ENCODE data around the gene CCDC127. TPM values are rescaled to one million over a fixed set of nuclear protein-coding genes. Genes with fewer than 3 reads are reported as not detected.
A peak's percentile ranks its signal among the peaks of the same experiment; 100 is the strongest.

Gene CCDC127
- total RNA-seq, 1 donor: 4.3 TPM

DNA sequence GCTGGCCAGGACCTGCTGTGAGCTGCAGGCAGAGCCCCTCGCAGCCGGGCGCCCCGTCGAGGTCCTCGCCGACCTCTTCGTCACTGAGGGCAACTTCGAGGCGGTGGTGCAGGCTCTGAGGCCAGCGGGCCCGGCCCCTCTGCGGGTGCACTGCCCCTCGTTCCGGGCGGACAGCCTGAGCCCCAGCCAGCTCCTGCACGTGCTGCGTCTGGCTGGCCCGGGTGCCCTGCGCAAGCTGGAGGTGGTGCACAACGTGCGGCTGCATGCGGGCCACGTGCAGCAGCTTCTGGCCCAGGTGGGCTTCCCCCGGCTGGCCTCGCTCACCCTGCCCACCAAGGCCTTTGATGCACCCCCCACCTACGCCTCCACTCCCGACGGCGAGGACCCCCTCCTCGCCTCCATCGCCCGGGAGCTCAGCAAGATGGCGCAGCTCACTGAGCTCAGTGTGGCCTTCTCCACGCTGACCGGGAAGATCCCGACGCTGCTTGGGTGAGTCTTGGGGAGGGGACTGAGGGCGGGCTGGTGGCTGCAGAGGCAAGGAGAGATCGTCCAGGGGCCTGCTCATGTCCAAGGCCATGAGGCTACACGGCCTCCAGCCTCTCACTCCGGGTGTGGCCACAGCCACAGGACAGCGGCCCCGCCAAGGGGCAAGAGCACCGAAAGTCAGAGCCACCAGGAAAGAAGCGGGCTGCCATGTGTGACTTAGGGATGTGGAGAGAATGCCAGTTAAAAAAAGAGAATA is 25.8 kb downstream of the CCDC127 start:
- Histone ChIP-seq H3K27ac (ENCODE audit: low read depth, low read length) (no peak overlapping the region), H3K27me3 (ENCODE audit: insufficient read depth, low read length) (peaks cover 36% of the 10 kb centered on the region), H3K36me3 (ENCODE audit: insufficient read depth, low read length) (no peaks in the 10 kb centered on the region), H3K4me1 (ENCODE audit: insufficient read depth, low read length) (peaks cover 4% of the 10 kb centered on the region), H2AFZ (ENCODE audit: low read length) (no peak overlapping the region), H3K4me2 (ENCODE audit: insufficient read depth, low read length) (no peak overlapping the region), H3K9me3 (ENCODE audit: low read depth, low read length) (no peaks in the 10 kb centered on the region), H3K79me2 (ENCODE audit: insufficient read depth, low read length) (no peaks in the 10 kb centered on the region), H4K20me1 (ENCODE audit: insufficient read depth, low read length) (peaks cover 8% of the 10 kb centered on the region), H3K4me3 (ENCODE audit: insufficient read depth, low read length) (no peak overlapping the region)
- DNase-seq (ENCODE audit: insufficient read length, low spot score, missing footprints): peak; percentile 79
- TF ChIP-seq, protein P1, sequence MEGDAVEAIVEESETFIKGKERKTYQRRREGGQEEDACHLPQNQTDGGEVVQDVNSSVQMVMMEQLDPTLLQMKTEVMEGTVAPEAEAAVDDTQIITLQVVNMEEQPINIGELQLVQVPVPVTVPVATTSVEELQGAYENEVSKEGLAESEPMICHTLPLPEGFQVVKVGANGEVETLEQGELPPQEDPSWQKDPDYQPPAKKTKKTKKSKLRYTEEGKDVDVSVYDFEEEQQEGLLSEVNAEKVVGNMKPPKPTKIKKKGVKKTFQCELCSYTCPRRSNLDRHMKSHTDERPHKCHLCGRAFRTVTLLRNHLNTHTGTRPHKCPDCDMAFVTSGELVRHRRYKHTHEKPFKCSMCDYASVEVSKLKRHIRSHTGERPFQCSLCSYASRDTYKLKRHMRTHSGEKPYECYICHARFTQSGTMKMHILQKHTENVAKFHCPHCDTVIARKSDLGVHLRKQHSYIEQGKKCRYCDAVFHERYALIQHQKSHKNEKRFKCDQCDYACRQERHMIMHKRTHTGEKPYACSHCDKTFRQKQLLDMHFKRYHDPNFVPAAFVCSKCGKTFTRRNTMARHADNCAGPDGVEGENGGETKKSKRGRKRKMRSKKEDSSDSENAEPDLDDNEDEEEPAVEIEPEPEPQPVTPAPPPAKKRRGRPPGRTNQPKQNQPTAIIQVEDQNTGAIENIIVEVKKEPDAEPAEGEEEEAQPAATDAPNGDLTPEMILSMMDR (IDR thresholded peaks at IDR 0.05; ENCODE audit: extremely low read depth, low read depth, low read length): no peak

DNA sequence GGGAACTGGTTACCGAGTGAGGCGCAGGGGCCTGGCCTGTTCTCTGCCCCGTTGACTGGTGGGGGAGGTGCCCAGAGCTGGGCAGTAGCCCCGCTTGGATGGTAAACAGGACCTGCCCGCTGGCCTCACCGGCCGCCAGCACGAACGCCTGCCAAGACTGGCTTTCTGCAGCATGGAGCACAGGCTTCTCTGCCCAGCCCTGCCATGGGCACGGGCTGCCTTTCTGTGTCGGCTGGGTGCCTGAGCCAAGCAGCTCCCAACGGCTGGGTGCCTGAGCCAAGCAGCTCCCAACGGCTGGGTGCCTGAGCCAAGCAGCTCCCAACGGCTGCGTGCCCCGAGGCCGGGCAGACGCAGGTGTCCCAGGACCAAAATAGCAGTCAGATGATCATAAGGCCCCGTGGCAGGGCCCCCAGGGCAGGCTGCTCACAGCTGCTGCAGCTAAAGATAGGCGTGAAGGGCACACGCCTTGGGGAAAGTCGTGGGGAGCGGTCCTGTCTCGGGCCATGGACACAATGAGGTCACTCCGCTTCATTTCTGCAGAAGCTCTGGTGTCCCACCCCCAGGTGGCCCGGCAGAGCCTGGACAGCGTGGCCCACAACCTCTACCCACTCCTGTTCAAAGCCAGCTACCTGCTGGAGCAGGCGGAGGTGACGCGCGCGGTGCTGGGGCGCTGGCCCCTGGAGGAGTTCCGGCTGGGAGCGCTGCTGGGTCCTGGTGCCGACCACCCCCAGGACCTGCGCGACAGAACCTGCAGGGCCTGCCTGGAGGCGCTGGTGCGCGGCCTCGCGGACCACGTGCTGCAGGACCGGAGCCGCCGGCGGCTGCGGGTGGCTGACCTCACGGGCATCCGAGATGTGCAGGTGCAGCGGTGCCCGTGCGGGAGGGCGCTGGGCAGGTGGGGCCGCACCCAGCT is 26.7 kb downstream of the CCDC127 start, which contains the start of gene LRRC14B:
Gene LRRC14B (plus strand): TSS at position 460 of the 913 bp plus-strand sequence. CDS start 44 bp downstream, at position 504.
- DNase-seq (ENCODE audit: insufficient read length, low spot score, missing footprints): peak; percentile 73
- no peak within 1 kb of the TSS for H3K4me3 ChIP-seq (ENCODE audit: insufficient read depth, low read length)
- H4K20me1 ChIP-seq (ENCODE audit: insufficient read depth, low read length): peaks cover 8% of the 10 kb centered on the region
- peaks cover 4% of the 10 kb centered on the region for H3K4me1 ChIP-seq (ENCODE audit: insufficient read depth, low read length)
- no peaks in the 10 kb centered on the region for H3K9me3 ChIP-seq (ENCODE audit: low read depth, low read length)
- no peaks in the 10 kb centered on the region for H3K36me3 ChIP-seq (ENCODE audit: insufficient read depth, low read length)
- H3K27me3 ChIP-seq (ENCODE audit: insufficient read depth, low read length): peaks cover 36% of the 10 kb centered on the region
- no peak within 1 kb of the TSS for H2AFZ ChIP-seq (ENCODE audit: low read length)
- H3K4me2 ChIP-seq (ENCODE audit: insufficient read depth, low read length): no peak within 1 kb of the TSS
- no peaks in the 10 kb centered on the region for H3K79me2 ChIP-seq (ENCODE audit: insufficient read depth, low read length)
- TF ChIP-seq, protein P1 (IDR thresholded peaks at IDR 0.05; ENCODE audit: extremely low read depth, low read depth, low read length): no peak
- no peak within 1 kb of the TSS for H3K27ac ChIP-seq (ENCODE audit: low read depth, low read length)

DNA sequence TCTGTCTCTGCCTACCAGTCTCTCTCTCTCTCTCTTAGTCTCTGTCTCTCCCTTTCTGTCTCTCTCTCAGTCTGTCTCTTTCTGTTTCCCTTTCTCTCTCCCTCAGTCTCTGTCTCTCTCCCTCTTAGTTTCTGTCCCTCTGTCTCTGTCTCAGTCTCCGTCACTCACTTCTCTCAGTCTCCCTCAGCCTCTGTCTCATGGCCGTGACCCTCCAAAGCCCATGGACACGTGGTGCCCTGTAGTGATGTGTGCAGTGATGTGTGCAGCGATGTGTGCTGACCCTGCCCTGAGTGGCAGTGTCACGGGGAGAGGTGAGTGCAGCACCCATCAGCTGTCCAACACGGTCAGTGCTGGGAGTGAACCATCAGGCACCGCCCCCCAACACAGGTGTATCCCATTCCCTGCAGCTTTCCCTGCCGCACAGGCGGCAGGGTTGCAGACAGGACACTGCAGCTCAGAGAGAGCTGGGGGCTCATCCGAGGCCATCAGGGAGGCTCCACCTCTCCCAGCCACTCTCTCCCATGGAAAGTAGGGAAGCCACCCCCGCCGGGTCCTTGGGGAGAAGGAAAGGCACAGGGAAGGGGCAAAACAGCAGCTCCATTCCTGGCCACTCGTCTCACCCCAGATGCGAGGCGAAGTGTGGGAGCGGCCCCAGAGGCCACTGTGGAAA is 27.5 kb downstream of the CCDC127 start:
- TF ChIP-seq, protein P1 (IDR thresholded peaks at IDR 0.05; ENCODE audit: extremely low read depth, low read depth, low read length): no peak
- Histone ChIP-seq H3K27me3 (ENCODE audit: insufficient read depth, low read length) (peaks cover 36% of the 10 kb centered on the region), H3K79me2 (ENCODE audit: insufficient read depth, low read length) (no peaks in the 10 kb centered on the region), H3K4me3 (ENCODE audit: insufficient read depth, low read length) (no peak overlapping the region), H3K36me3 (ENCODE audit: insufficient read depth, low read length) (no peaks in the 10 kb centered on the region), H2AFZ (ENCODE audit: low read length) (no peak overlapping the region), H4K20me1 (ENCODE audit: insufficient read depth, low read length) (peaks cover 4% of the 10 kb centered on the region), H3K4me1 (ENCODE audit: insufficient read depth, low read length) (peaks cover 4% of the 10 kb centered on the region), H3K27ac (ENCODE audit: low read depth, low read length) (no peak overlapping the region), H3K9me3 (ENCODE audit: low read depth, low read length) (no peaks in the 10 kb centered on the region), H3K4me2 (ENCODE audit: insufficient read depth, low read length) (no peak overlapping the region)
- peak; percentile 10 for DNase-seq (ENCODE audit: insufficient read length, low spot score, missing footprints)

Data from osteoblast (primary cell).